GM21390 (cell line): ENCODE measurements around the gene BICRA.
A peak's percentile ranks its signal among the peaks of the same experiment; 100 is the strongest.

Experiments used
- ATAC-seq: cut with Tn5 transposase; IDR thresholded peaks from one replicate; pipeline ENCODE4 v1.9.1; 2021; ENCODE audit not compliant: unreplicated experiment

The BICRA gene

GRCh38 chr19:47600246-47601179 lies 8.4 kb upstream of the BICRA start:
- ATAC-seq, result peak; percentile 91

GRCh38 chr19:47601180-47601904 lies 7.6 kb upstream of the BICRA start:
- ATAC-seq, result no peak

- ATAC-seq, result no peak
These were observed 5.0 kb upstream of the BICRA start for GRCh38 chr19:47603706-47604565.

GRCh38 chr19:47607564-47608073 lies 1.3 kb upstream of the BICRA start:
- ATAC-seq, result no peak

GRCh38 chr19:47608074-47608918 lies 638 bp upstream of the BICRA start:
- peak; percentile 78 for ATAC-seq

- no peak for ATAC-seq
These were observed 1.3 kb downstream of the BICRA start for GRCh38 chr19:47609906-47610894.

- no peak for ATAC-seq
These were observed 2.0 kb downstream of the BICRA start for GRCh38 chr19:47610902-47611301.

- ATAC-seq, result no peak
These were observed 4.5 kb downstream of the BICRA start for GRCh38 chr19:47613165-47614020.

- ATAC-seq, result no peak
These were observed 5.0 kb downstream of the BICRA start for GRCh38 chr19:47614021-47614295.

GRCh38 chr19:47614559-47614958 lies 5.6 kb downstream of the BICRA start:
- ATAC-seq, result no peak

- ATAC-seq, result no peak
These were observed 6.3 kb downstream of the BICRA start for GRCh38 chr19:47615230-47615629.

GRCh38 chr19:47615714-47616113 lies 6.8 kb downstream of the BICRA start:
- no peak for ATAC-seq

GRCh38 chr19:47618771-47619170 lies 9.8 kb downstream of the BICRA start:
- no peak for ATAC-seq

- ATAC-seq, result no peak
These were observed 10.8 kb downstream of the BICRA start for GRCh38 chr19:47619763-47620162.

GRCh38 chr19:47623151-47623920 lies 14.4 kb downstream of the BICRA start:
- no peak for ATAC-seq

GRCh38 chr19:47623921-47624391 lies 15.0 kb downstream of the BICRA start:
- no peak for ATAC-seq

GRCh38 chr19:47625650-47626049 lies 16.7 kb downstream of the BICRA start:
- ATAC-seq, result no peak
